HCT116 (cell line): Measurements from ENCODE around the gene SND1. TPM values are rescaled to one million over a fixed set of nuclear protein-coding genes. Genes with fewer than 3 reads are reported as not detected.

ENCODE experiments used
- ATAC-seq: fragments of 200-7000 bp; cut with Tn5 transposase; 2 replicates; pipeline ENCODE4 v1.9.1; 2020; ENCODE audit warnings: mild to moderate bottlenecking, moderate library complexity
- BruUV-seq: library from RNA; stranded (reverse); fragments of 400-500 nt; replicated peaks from 2 replicates; lab custom pipeline; 2021; lab: Mats Ljungman, UMichigan
- CTCF ChIA-PET: fragments of 300-600 bp; sonication (Branson Sonifier 250); formaldehyde crosslinking; loops from one replicate; lab custom pipeline; 2021; ENCODE audit warnings: antibody characterized with exemption; lab: Charles Lee
- POLR2A ChIA-PET: fragments of 300-600, 350-600 bp; sonication (Branson Sonifier 250); formaldehyde crosslinking; loops from one replicate; lab custom pipeline; 2021; ENCODE audit warnings: antibody characterized with exemption; lab: Charles Lee
- RAD21 ChIA-PET, 2 experiments: fragments of 300-600 bp; sonication (Branson Sonifier 250); formaldehyde crosslinking; loops; one replicate each; lab custom pipeline; 2023; ENCODE audit warnings: low total read pairs in 2 of 2; ENCODE audit not compliant: uncharacterized antibody in 2 of 2, unreplicated experiment in 2 of 2, low non-redundant PET in 1 of 2; lab: Charles Lee
- DNase-seq: peaks from one replicate; pipeline ENCODE4 v3.0.0-alpha.2; 2010; ENCODE audit warnings: low read depth, low spot score
- H2AFZ ChIP-seq: fragments of 200-600 bp; shearing (Covaris generic), sonication (generic); 2 replicates; pipeline ENCODE4 v1.6.1; 2017; ENCODE audit warnings: low read depth, mixed run types, mixed read lengths, antibody characterized with exemption, low read length; ENCODE audit not compliant: poor library complexity, severe bottlenecking
- H3K27ac ChIP-seq: 2 replicates; pipeline ENCODE4 v1.5.1; 2012; ENCODE audit warnings: low read depth, low read length
- H3K27me3 ChIP-seq: fragments of 200-600 bp; sonication (generic); 2 replicates; pipeline ENCODE4 v1.6.1; 2016; ENCODE audit warnings: mixed run types, low read length, mixed read lengths; ENCODE audit not compliant: insufficient read depth
- H3K36me3 ChIP-seq, 2 experiments: fragments of 200-500 bp in 1 of 2; fragments of 200-600 bp in 1 of 2; sonication (Bioruptor generic) in 1 of 2; sonication (generic) in 1 of 2; 2 replicates each; pipeline versions ENCODE4 v1.5.1 to v1.6.1; 2014 to 2016; ENCODE audit warnings: low read length in 2 of 2, inconsistent platforms in 1 of 2, mixed read lengths in 1 of 2, mixed run types in 1 of 2; ENCODE audit not compliant: insufficient read depth in 2 of 2, control insufficient read depth in 1 of 2
- H3K4me1 ChIP-seq, 2 experiments: fragments of 200-600 bp in 1 of 2; sonication (generic) in 1 of 2; 2 replicates each; pipeline versions ENCODE4 v1.5.1 to v1.6.1; 2012 to 2017; ENCODE audit warnings: low read length in 2 of 2, inconsistent platforms in 1 of 2, mild to moderate bottlenecking in 1 of 2, mixed read lengths in 1 of 2, mixed run types in 1 of 2, moderate library complexity in 1 of 2; ENCODE audit not compliant: insufficient read depth in 2 of 2, control insufficient read depth in 1 of 2
- H3K4me2 ChIP-seq: fragments of 200-600 bp; sonication (generic); 2 replicates; pipeline ENCODE4 v1.6.1; 2017; ENCODE audit warnings: mixed run types, low read length, mixed read lengths
- H3K4me3 ChIP-seq, 2 experiments: fragments of 200-600 bp in 1 of 2; sonication (generic) in 1 of 2; replicated peaks in 1 of 2; 2 replicates each; pipeline ENCODE4 v1.5.1; 2011 to 2016; ENCODE audit warnings: low read length in 2 of 2, control low read depth in 1 of 2, low read depth in 1 of 2, mild to moderate bottlenecking in 1 of 2, mixed read lengths in 1 of 2, mixed run types in 1 of 2
- H3K79me2 ChIP-seq: fragments of 200-600 bp; sonication (generic); 2 replicates; pipeline ENCODE4 v1.6.1; 2017; ENCODE audit warnings: mild to moderate bottlenecking, mixed run types, low read length, moderate library complexity, mixed read lengths; ENCODE audit not compliant: insufficient read depth
- H3K9ac ChIP-seq: fragments of 200-600 bp; sonication (generic); 2 replicates; pipeline ENCODE4 v1.6.1; 2016; ENCODE audit warnings: low read length, mixed read lengths
- H3K9me2 ChIP-seq: fragments of 200-600 bp; sonication (generic), shearing (Covaris generic); 2 replicates; pipeline ENCODE4 v1.6.1; 2017; ENCODE audit warnings: mixed run types, mild to moderate bottlenecking, moderate library complexity; ENCODE audit not compliant: insufficient read depth
- H3K9me3 ChIP-seq, 2 experiments: fragments of 200-500 bp in 1 of 2; fragments of 200-600 bp in 1 of 2; sonication (Bioruptor generic) in 1 of 2; sonication (generic) in 1 of 2; 2 replicates each; pipeline ENCODE4 v1.6.1; 2014 to 2017; ENCODE audit warnings: low read length in 2 of 2, mixed read lengths in 2 of 2, inconsistent platforms in 1 of 2, low read depth in 1 of 2, mild to moderate bottlenecking in 1 of 2, mixed run types in 1 of 2, moderate library complexity in 1 of 2; ENCODE audit not compliant: control insufficient read depth in 1 of 2, insufficient read depth in 1 of 2
- H4K20me1 ChIP-seq: fragments of 200-600 bp; sonication (generic), shearing (Covaris generic); 2 replicates; pipeline ENCODE4 v1.6.1; 2017; ENCODE audit warnings: mixed run types, mild to moderate bottlenecking, moderate library complexity; ENCODE audit not compliant: insufficient read depth
- CBX3 ChIP-seq: IDR thresholded peaks from 2 replicates; pipeline ENCODE4 v1.6.1; 2012; ENCODE audit warnings: low read depth
- CEBPB ChIP-seq: IDR thresholded peaks from 2 replicates; pipeline ENCODE4 v1.6.1; 2012; ENCODE audit warnings: low read depth
- EZH2 ChIP-seq: fragments of 200-600 bp; sonication (generic); IDR thresholded peaks from 2 replicates; pipeline ENCODE4 v1.6.1; 2017; ENCODE audit warnings: antibody characterized with exemption, mixed run types
- EZH2phosphoT487 ChIP-seq: fragments of 200-600 bp; IDR thresholded peaks from 2 replicates; pipeline ENCODE4 v1.6.1; 2018; ENCODE audit warnings: antibody characterized with exemption, borderline replicate concordance
- FOSL1 ChIP-seq: IDR thresholded peaks from 2 replicates; pipeline ENCODE4 v1.6.1; 2012; ENCODE audit warnings: low read depth
- POLR2A ChIP-seq: IDR thresholded peaks from 2 replicates; pipeline ENCODE4 v1.7.0; 2011; ENCODE audit warnings: borderline replicate concordance; ENCODE audit not compliant: insufficient read depth, insufficient read length; ENCODE audit errors: extremely low read depth
- POLR2AphosphoS5 ChIP-seq: IDR thresholded peaks from 2 replicates; pipeline ENCODE4 v1.6.1; 2011; ENCODE audit warnings: mild to moderate bottlenecking, low read depth, low read length, moderate library complexity
- RAD21 ChIP-seq: IDR thresholded peaks from 2 replicates; pipeline ENCODE4 v1.6.1; 2012; ENCODE audit warnings: low read depth, mild to moderate bottlenecking
- SIN3A ChIP-seq: IDR thresholded peaks from 2 replicates; pipeline ENCODE4 v1.6.1; 2012; ENCODE audit warnings: low read depth
- SP1 ChIP-seq: IDR thresholded peaks from 2 replicates; pipeline ENCODE4 v1.6.1; 2012; ENCODE audit warnings: low read depth
- SRF ChIP-seq: IDR thresholded peaks from 2 replicates; pipeline ENCODE4 v1.6.1; 2012; ENCODE audit warnings: low read depth
- TCF7L2 ChIP-seq: IDR thresholded peaks from 2 replicates; pipeline ENCODE4 v1.7.0; 2011; ENCODE audit warnings: borderline replicate concordance, inconsistent platforms; ENCODE audit not compliant: insufficient read depth, insufficient read length; ENCODE audit errors: extremely low read depth
- YY1 ChIP-seq: IDR thresholded peaks from 2 replicates; pipeline ENCODE4 v1.6.1; 2011; ENCODE audit warnings: low read length, low read depth, moderate library complexity, mild to moderate bottlenecking; ENCODE audit not compliant: insufficient replicate concordance; ENCODE audit errors: extremely low read depth
- ZNF274 ChIP-seq: fragments of 200-500 bp; sonication (Bioruptor generic); IDR thresholded peaks from 2 replicates; pipeline ENCODE4 v1.6.1; 2014; ENCODE audit warnings: mild to moderate bottlenecking, low read depth, low read length, inconsistent platforms
- intact Hi-C: fragments of 100-400 bp; cut with micrococcal nuclease; formaldehyde crosslinking; loops from 2 replicates; pipeline ENCODE4 v1.10.0; 2022
- total RNA-seq: library from RNA; stranded (reverse); gene quantifications from one replicate; pipeline ENCODE4 v1.2.1, GENCODE V29; 2021; ENCODE audit not compliant: unreplicated experiment
- TF ChIP-seq, protein P1 (sequence below): IDR thresholded peaks from 2 replicates; pipeline ENCODE4 v1.6.1; 2012
- TF ChIP-seq, protein P2 (sequence below): IDR thresholded peaks from 2 replicates; pipeline ENCODE4 v1.6.1; 2011; ENCODE audit warnings: mild to moderate bottlenecking, low read length, moderate library complexity; ENCODE audit not compliant: insufficient replicate concordance; ENCODE audit errors: extremely low read depth

The SND1 gene
- total RNA-seq, 1 experiment from 2014 or later = 169 TPM

DNA sequence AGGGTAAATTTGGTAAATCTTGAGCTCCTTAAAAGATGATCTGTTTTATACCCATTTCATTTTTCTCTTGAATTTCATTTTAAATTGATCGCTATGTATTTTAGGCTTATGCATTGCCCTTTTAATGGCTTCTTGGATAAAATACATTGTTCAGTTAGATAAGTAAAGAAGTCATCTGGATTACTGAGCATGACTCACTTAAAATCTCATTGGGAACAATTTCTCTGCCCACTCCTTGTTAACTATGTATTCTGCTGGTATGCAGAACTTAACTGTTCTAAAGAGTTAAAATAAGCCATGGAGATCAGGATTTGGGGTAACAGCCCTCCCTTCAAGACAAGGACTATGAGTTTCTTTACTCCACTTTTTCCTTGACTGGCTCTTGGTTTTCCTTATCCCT, 134.2 kb downstream of the SND1 start:
- H2AFZ ChIP-seq = no peak overlapping the region
- H3K79me2 ChIP-seq = peaks cover 96% of the 10 kb centered on the region
- H3K9ac ChIP-seq = no peak overlapping the region
- H3K4me1 ChIP-seq = no peaks in the 10 kb centered on the region
- no peaks in the 10 kb centered on the region for H3K9me2 ChIP-seq
- DNase-seq (no peak), ATAC-seq (no peak)
- no peak overlapping the region for H3K4me2 ChIP-seq
- TF ChIP-seq SIN3A (no peak), SP1 (no peak), FOSL1 (no peak)
- TF ChIP-seq, all 23 proteins: peak for 0
- Histone ChIP-seq H3K36me3 (no peaks in the 10 kb centered on the region), H3K27me3 (no peaks in the 10 kb centered on the region), H4K20me1 (peaks cover 29% of the 10 kb centered on the region; the same call in 1 of the 2 replicates), H3K27ac (no peak overlapping the region), H3K9me3 (no peaks in the 10 kb centered on the region), H3K4me3 (no peak overlapping the region)
- CTCF ChIA-PET = no interaction called here
- RAD21 ChIA-PET = no interaction called here
- intact Hi-C loops = no loop called here
- POLR2A ChIA-PET = no interaction called here
- BruUV-seq = no TSS peak

DNA sequence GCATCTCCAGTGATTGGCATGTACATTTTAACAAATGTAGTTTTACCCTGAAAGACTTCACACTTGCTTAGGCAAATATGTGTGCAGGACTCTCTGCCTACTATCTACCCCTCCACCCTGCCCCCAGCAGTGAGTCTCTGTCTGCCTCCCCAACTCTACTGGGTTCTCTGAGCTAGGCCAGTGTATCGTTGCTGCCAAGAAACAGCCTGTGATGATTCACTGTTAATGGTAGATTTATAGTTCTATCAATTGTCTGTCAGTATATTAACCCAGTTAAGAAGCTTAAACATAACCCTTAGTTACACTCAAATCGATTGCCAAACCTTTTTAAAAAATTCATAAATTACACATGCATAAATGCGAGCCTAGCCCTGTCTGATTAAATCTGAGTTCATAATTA, 137.0 kb downstream of the SND1 start:
- Histone ChIP-seq H3K27ac (no peak overlapping the region), H3K9ac (no peak overlapping the region), H3K4me2 (no peak overlapping the region), H3K79me2 (peaks cover 96% of the 10 kb centered on the region), H3K9me2 (no peaks in the 10 kb centered on the region), H3K36me3 (no peaks in the 10 kb centered on the region), H3K4me3 (no peak overlapping the region), H3K9me3 (no peaks in the 10 kb centered on the region), H3K27me3 (no peaks in the 10 kb centered on the region), H3K4me1 (no peaks in the 10 kb centered on the region), H4K20me1 (peaks cover 26% of the 10 kb centered on the region; the same call in 1 of the 2 replicates), H2AFZ (no peak overlapping the region)
- ATAC-seq (no peak), DNase-seq (no peak)
- intact Hi-C loops = no loop called here
- POLR2A ChIA-PET = no interaction called here
- no TSS peak for BruUV-seq
- RAD21 ChIA-PET = no interaction called here
- TF ChIP-seq YY1 (no peak), SIN3A (no peak), EZH2 (no peak), CBX3 (no peak), POLR2A (no peak), SRF (no peak), EZH2phosphoT487 (no peak), TCF7L2 (no peak), POLR2AphosphoS5 (no peak), ZNF274 (no peak), CEBPB (no peak), RAD21 (no peak)
- TF ChIP-seq, protein P1, sequence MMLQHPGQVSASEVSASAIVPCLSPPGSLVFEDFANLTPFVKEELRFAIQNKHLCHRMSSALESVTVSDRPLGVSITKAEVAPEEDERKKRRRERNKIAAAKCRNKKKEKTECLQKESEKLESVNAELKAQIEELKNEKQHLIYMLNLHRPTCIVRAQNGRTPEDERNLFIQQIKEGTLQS = no peak
- TF ChIP-seq, protein P2, sequence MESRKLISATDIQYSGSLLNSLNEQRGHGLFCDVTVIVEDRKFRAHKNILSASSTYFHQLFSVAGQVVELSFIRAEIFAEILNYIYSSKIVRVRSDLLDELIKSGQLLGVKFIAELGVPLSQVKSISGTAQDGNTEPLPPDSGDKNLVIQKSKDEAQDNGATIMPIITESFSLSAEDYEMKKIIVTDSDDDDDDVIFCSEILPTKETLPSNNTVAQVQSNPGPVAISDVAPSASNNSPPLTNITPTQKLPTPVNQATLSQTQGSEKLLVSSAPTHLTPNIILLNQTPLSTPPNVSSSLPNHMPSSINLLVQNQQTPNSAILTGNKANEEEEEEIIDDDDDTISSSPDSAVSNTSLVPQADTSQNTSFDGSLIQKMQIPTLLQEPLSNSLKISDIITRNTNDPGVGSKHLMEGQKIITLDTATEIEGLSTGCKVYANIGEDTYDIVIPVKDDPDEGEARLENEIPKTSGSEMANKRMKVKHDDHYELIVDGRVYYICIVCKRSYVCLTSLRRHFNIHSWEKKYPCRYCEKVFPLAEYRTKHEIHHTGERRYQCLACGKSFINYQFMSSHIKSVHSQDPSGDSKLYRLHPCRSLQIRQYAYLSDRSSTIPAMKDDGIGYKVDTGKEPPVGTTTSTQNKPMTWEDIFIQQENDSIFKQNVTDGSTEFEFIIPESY = no peak
- CTCF ChIA-PET = no interaction called here
